ENCODE measurements around the gene CCDC69. TPM values are rescaled to one million over a fixed set of nuclear protein-coding genes. Genes with fewer than 3 reads are reported as not detected.

Gene CCDC69
- total RNA-seq, 1 experiment from 2014 or later: 5.1 TPM

DNA sequence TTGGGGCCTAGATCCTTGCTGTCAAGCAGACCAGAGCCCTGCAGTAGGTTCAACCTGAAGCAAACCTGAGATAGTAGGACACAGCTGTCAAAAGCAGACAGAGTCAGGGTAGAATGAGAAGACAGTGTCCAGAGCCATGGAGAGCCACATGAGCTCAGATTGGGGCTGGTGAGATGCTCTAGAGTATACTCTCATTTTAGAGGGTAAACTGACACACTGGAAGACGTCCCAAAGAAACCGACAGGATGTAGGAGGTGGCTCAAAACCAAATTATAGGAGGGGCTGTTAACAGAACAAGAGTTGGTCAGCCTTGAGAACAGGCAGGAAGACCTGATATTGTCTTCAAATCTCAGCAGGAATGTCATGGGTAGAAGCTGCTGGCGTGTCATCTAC is 11.5 kb downstream of the CCDC69 start:
- no TSS peak for BruUV-seq (replicated peaks)
- H3K9me3 ChIP-seq: no peaks in the 10 kb centered on the region
- TF ChIP-seq, protein P1, sequence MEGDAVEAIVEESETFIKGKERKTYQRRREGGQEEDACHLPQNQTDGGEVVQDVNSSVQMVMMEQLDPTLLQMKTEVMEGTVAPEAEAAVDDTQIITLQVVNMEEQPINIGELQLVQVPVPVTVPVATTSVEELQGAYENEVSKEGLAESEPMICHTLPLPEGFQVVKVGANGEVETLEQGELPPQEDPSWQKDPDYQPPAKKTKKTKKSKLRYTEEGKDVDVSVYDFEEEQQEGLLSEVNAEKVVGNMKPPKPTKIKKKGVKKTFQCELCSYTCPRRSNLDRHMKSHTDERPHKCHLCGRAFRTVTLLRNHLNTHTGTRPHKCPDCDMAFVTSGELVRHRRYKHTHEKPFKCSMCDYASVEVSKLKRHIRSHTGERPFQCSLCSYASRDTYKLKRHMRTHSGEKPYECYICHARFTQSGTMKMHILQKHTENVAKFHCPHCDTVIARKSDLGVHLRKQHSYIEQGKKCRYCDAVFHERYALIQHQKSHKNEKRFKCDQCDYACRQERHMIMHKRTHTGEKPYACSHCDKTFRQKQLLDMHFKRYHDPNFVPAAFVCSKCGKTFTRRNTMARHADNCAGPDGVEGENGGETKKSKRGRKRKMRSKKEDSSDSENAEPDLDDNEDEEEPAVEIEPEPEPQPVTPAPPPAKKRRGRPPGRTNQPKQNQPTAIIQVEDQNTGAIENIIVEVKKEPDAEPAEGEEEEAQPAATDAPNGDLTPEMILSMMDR (IDR thresholded peaks at IDR 0.05; ENCODE audit: insufficient read depth in 1 of 2, low read depth in 1 of 2, low read length in 1 of 2, severe bottlenecking in 1 of 2, unreplicated experiment in 1 of 2): no peak
- no peak overlapping the region for H3K4me3 ChIP-seq (ENCODE audit: low read depth, low read length)
- no peaks in the 10 kb centered on the region for H3K36me3 ChIP-seq (ENCODE audit: control insufficient read depth, insufficient read depth, low read length)
- ChIA-PET CTCF (no interaction called here), POLR2A (no interaction called here)
- peaks cover 12% of the 10 kb centered on the region for H3K4me1 Mint-ChIP-seq (ENCODE audit: low read depth, unreplicated experiment)
- no peak overlapping the region for H3K4me3 Mint-ChIP-seq (ENCODE audit: unreplicated experiment)
- no peaks in the 10 kb centered on the region for H3K27me3 Mint-ChIP-seq (ENCODE audit: insufficient read depth, unreplicated experiment)
- no peaks in the 10 kb centered on the region for H3K9me3 Mint-ChIP-seq (ENCODE audit: unreplicated experiment)
- H3K27me3 ChIP-seq (replicated peaks; ENCODE audit: control insufficient read depth, insufficient read depth, low read length): no peaks in the 10 kb centered on the region
- H3K27ac Mint-ChIP-seq (ENCODE audit: unreplicated experiment): no peak overlapping the region
- H3K4me1 ChIP-seq: peaks cover 21% of the 10 kb centered on the region
- H3K36me3 Mint-ChIP-seq (ENCODE audit: insufficient read depth, unreplicated experiment): no peaks in the 10 kb centered on the region
- intact Hi-C loops (cut with micrococcal nuclease; ENCODE audit: unreplicated experiment): no loop called here
- DNase-seq: no peak

GRCh38 chr5:151208481-151208914 is 15.4 kb downstream of the CCDC69 start:
- DNase-seq: peak in 1 of 2 experiments; percentile 7
- Mint-ChIP-seq H3K27ac (ENCODE audit: unreplicated experiment) (no peak overlapping the region), H3K4me3 (ENCODE audit: unreplicated experiment) (no peak overlapping the region), H3K9me3 (ENCODE audit: unreplicated experiment) (no peaks in the 10 kb centered on the region), H3K27me3 (ENCODE audit: insufficient read depth, unreplicated experiment) (no peaks in the 10 kb centered on the region), H3K4me1 (ENCODE audit: low read depth, unreplicated experiment) (no peaks in the 10 kb centered on the region), H3K36me3 (ENCODE audit: insufficient read depth, unreplicated experiment) (no peaks in the 10 kb centered on the region)
- CTCF ChIA-PET: no interaction called here
- Histone ChIP-seq H3K27me3 (replicated peaks; ENCODE audit: control insufficient read depth, insufficient read depth, low read length) (no peaks in the 10 kb centered on the region), H3K4me3 (ENCODE audit: low read depth, low read length) (no peak overlapping the region), H3K36me3 (ENCODE audit: control insufficient read depth, insufficient read depth, low read length) (no peaks in the 10 kb centered on the region), H3K4me1 (no peaks in the 10 kb centered on the region), H3K9me3 (no peaks in the 10 kb centered on the region)
- no TSS peak for BruUV-seq (replicated peaks)
- TF ChIP-seq, protein P1 (IDR thresholded peaks at IDR 0.05; ENCODE audit: insufficient read depth in 1 of 2, low read depth in 1 of 2, low read length in 1 of 2, severe bottlenecking in 1 of 2, unreplicated experiment in 1 of 2): no peak
- intact Hi-C loops (cut with micrococcal nuclease; ENCODE audit: unreplicated experiment): no loop called here
- POLR2A ChIA-PET: no interaction called here

DNA sequence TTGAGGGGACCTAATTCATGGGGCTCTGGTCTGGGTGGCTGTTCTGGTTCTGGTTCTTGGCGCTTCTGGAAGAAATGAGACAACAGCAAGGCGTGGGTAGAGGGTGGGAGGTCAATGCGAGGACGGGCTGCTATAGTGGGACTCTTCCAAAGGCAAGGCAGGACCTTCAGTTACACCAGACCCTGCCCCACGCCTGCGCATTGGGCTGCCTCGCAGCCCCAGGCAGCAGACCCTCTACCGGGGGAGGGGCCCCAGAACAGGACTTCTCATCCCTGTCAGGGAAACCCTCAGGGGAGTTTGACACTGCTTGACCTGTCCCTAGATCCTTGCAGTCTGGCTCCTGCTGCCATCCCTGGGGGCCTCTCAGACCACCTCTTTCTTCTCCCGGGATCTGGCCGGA is 18.5 kb downstream of the CCDC69 start:
- ChIA-PET CTCF (no interaction called here), POLR2A (no interaction called here)
- Mint-ChIP-seq H3K27ac (ENCODE audit: unreplicated experiment) (no peak overlapping the region), H3K9me3 (ENCODE audit: unreplicated experiment) (no peaks in the 10 kb centered on the region), H3K27me3 (ENCODE audit: insufficient read depth, unreplicated experiment) (no peaks in the 10 kb centered on the region), H3K36me3 (ENCODE audit: insufficient read depth, unreplicated experiment) (no peaks in the 10 kb centered on the region), H3K4me3 (ENCODE audit: unreplicated experiment) (no peak overlapping the region), H3K4me1 (ENCODE audit: low read depth, unreplicated experiment) (no peaks in the 10 kb centered on the region)
- TF ChIP-seq, protein P1 (IDR thresholded peaks at IDR 0.05; ENCODE audit: insufficient read depth in 1 of 2, low read depth in 1 of 2, low read length in 1 of 2, severe bottlenecking in 1 of 2, unreplicated experiment in 1 of 2): no peak
- Histone ChIP-seq H3K27me3 (replicated peaks; ENCODE audit: control insufficient read depth, insufficient read depth, low read length) (no peaks in the 10 kb centered on the region), H3K36me3 (ENCODE audit: control insufficient read depth, insufficient read depth, low read length) (no peaks in the 10 kb centered on the region), H3K9me3 (no peaks in the 10 kb centered on the region), H3K4me1 (no peaks in the 10 kb centered on the region), H3K4me3 (ENCODE audit: low read depth, low read length) (no peak overlapping the region)
- DNase-seq: peak in 1 of 2 experiments; percentile 21
- no TSS peak for BruUV-seq (replicated peaks)
- intact Hi-C loops (cut with micrococcal nuclease; ENCODE audit: unreplicated experiment): no loop called here
